ENCODE results near the gene ACOT8.

GRCh38 chr20:45843506-45843905, 13.7 kb downstream of the ACOT8 start:
- TF ChIP-seq MAX (IDR thresholded peaks at IDR 0.05) (no peak), CBX5 (IDR thresholded peaks at IDR 0.05; ENCODE audit: low read depth, low read length) (no peak), YY1 (IDR thresholded peaks at IDR 0.05; ENCODE audit: low read depth, low read length) (no peak), KDM4A (IDR thresholded peaks at IDR 0.05; ENCODE audit: low read depth, low read length, severe bottlenecking) (no peak), CTCF (IDR thresholded peaks at IDR 0.05; ENCODE audit: control extremely low read depth in 1 of 3, insufficient read depth in 1 of 3, low read depth in 1 of 3, low read length in 3 of 3) (no peak), SP2 (IDR thresholded peaks at IDR 0.05; ENCODE audit: low read length) (no peak), EP300 (IDR thresholded peaks at IDR 0.05; ENCODE audit: borderline replicate concordance in 1 of 2, low read depth in 2 of 2, low read length in 2 of 2) (no peak), POLR2AphosphoS5 (IDR thresholded peaks at IDR 0.05; ENCODE audit: low read depth, low read length) (peak; percentile 45; the same call in 1 of the 2 replicates), CREB1 (IDR thresholded peaks at IDR 0.05) (no peak)

Data from H1 (cell line).